Activated effector memory CD4-positive, alpha-beta T cell treated with Interleukin-2 at 50 U/mL for 16 hours (primary cell): ENCODE results near the gene PNKD.

Experiments
- DNase-seq: peaks from one replicate; pipeline ENCODE4 v3.0.0-alpha.2; 2020

Gene PNKD

DNA sequence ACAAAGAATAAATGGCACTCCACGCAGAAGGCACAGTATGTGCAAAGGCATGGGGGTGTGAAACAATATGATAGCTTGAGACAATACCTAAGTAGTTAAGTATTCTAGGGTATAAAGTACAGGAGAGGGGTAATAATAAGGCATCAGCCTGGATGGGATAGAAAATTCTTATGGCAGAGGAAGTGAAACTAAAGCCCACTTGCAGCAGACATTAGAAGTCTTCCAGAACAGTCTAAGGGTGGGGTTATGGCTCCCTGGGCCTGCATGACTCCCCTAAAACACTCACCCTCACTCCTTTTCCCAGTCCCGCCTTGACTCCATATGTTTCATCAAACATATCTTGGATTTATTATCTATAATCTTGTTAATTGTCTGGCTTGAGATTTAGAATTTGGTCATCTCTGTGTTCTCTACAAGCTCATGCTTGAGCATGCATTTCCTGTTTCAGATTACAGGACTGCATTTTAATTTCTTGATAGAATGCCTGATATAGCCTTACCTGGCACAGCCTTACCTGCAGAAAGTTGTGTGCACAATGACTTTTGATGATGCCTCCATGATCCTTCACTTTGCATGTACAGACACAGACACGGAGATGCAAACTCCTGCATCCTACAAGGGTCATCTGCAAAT, 50.5 kb downstream of the PNKD start:
- no peak for DNase-seq

DNA sequence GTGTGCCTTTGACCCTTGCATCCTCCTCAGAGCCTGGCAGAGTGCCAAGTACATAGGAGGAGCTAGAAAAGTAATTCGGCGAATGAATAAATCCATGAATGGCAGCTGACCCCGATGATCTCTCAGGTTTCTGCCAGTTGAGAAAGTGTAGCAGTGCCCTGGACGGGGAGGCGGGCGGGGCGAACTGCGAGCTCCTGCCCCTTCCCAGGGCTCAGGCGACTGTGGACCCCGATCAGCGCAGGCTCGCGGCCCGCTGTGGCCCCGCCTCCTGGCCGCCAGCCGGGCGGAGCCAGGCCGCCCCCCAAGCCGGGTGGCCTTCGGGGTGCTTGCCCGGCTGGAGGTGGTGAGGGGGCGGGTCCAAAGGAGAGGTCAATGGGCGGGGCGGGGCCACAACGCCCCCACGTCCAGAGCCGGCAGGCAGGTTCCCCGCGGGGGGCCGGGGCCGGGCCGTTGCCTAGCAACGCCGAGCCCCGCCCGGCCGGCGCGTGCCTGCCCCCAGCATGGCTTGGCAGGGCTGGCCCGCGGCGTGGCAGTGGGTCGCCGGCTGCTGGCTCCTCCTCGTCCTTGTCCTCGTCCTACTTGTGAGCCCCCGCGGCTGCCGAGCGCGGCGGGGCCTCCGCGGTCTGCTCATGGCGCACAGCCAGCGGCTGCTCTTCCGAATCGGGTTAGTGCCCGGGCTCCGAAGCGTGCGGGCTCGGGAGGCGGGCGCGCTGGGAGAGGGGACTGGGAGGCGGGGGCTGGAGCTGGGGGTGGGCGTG, 52.6 kb downstream of the PNKD start:
- peak; percentile 17 for DNase-seq

DNA sequence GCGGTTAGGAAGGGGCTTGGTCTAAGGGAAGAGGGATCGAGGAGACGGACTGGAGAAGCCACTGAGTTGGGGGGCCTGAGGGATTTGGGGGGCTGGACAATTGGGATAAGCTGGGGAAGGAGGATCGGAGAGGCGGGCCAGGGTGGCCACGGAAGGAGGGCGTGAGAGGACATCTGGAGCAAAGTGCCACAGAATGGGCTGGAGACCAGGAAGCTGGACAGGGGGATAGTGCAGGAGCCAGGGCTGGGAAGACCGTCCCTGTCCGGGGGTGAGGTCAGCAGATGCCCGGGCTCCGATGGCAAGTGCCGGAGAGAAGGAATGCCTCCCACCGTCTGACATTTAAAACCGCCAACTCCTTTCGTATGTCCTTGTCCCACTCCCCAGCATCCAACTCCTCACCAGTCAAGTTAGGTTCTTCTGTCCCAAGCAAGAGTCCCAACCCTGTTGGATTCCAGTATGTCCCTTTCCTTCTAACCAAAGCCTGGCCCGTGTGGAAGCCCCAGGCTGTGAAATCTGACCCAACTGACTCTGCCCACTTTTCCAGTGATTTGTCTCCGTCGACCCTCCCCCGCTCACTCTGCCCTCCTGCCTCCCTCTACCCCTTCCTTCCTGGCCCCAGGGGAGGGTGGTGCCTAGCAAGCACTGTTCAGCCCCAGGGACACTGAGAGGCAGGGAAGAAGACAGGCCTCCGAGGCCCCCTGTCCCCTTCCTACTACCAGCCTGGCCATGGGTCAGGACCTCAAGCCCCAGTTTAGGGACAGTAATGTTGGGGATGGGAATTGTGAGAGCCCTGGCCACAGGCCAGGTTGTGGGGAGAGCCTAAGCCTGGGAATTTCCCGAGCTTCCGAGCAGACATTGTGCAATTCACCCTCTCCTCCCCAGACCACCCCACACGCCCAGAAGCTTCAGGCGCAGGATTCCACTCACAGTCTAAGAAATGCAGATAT, 53.5 kb downstream of the PNKD start:
- no peak for DNase-seq

- no peak for DNase-seq
Measured at GRCh38 chr2:218325566-218326160, 55.3 kb downstream of the PNKD start.

- DNase-seq: no peak
Measured at GRCh38 chr2:218326315-218326714, 56.0 kb downstream of the PNKD start.

DNA sequence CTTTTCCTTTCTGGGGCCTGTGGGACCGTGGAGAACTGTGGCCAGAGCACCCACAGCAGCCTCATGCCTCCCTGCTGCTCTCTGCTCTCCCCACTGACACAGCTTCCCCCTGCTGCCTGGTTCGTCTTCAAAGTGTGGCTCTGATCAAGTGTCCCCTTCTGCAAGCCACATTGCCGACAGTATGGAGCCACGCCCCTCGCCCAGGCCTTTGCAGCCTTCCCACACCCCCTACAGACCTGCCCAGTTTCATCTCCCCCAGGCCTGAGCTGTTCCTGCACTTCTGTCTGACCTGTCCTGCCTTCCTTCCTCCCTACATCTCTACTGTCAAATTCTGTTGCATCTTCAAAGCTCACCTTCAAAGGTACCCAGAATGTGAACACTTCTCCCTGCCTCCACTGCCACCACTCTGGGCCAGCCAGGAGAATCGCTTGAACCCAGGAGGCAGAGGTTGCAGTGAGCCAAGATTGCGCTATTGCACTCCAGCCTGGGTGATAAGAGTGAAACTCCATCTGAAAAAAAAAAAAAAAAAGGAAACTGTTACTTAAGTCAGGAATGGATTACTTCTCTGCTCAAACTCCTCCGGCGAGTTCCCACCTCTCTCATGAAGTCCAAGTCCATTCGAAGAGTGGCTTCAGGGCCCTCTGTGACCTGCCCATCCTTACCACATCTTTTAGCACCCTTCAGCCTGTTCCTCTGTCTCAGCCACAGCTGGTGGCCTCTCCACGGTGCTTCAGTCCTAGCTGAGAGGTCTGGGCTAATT, 57.3 kb downstream of the PNKD start:
- DNase-seq: no peak

DNA sequence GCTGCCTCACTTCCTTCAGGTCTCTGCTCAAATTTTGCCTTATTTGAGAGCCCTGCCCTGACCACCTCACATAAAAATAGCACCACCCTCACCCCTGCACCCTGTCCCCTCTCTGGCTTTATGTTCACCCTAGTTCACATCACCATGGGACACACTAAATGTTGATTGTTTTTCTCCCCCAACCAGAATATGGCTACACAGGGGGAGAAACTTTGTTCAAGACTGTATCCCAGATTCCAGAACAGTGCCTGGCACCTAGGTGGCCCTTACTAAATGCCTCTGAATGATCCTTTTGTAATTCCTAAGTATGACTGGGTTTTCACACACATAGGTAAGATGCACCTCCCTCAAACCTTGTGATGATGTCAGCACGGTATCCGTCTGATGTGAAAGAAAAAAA, 58.0 kb downstream of the PNKD start:
- no peak for DNase-seq

GRCh38 chr2:218329027-218329825, 58.9 kb downstream of the PNKD start:
- DNase-seq: no peak

- no peak for DNase-seq
Measured at GRCh38 chr2:218329826-218330593, 59.7 kb downstream of the PNKD start.

GRCh38 chr2:218331745-218332144, 61.4 kb downstream of the PNKD start:
- DNase-seq: no peak

DNA sequence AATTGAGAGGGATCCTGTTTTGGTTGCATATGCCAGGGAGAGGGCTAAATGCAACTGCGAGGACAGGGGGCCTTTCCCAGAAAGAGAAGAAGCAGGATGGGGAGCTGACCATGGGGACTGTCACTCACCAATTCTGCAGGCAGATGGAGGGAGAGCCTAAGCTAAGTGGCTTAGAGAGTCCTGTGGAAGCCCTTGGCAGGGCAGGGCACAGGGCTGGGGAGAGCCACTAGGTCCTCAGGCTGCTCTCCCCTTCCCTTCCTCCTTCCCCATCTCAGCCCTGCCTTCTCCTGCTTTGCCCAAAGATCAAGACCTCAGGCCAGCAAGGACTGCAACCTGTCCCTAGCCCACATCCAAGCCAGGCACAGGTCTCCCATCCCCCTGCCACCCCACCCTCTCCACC, 62.0 kb downstream of the PNKD start:
- DNase-seq: no peak

DNA sequence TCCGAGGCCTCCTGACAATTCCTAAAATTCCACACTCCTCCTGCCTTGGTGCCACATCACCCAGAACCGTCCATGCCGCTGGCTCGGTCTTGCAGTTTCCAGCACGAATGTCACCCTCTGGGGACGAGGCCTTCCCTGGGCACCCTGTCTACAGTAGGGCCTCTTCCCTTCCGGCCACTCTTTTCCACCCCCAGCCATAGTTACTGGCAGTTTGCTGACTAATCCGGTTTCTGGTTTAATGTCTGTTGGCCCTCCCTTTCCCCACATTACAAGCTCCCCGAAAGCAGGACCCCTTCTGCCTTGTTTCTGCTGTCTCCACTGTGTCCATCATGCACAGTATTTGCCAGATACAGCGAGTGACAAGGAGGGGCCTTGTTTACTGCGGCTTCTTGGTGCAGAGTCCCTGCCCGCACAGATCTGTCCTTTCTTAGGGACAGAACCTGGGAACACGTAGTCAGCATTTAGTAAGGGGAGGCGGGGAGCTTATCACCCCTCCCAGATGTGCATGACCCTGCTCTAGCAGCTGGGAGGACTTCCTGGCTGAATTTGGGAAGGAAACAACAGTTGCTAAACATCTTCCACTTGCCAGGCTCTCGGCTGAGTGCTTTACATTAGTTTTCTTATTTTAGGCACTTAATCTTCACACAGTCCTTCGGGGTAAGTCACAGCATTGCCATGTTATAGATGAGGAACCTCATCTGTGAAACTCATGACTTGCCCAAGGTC, 62.8 kb downstream of the PNKD start:
- no peak for DNase-seq

DNA sequence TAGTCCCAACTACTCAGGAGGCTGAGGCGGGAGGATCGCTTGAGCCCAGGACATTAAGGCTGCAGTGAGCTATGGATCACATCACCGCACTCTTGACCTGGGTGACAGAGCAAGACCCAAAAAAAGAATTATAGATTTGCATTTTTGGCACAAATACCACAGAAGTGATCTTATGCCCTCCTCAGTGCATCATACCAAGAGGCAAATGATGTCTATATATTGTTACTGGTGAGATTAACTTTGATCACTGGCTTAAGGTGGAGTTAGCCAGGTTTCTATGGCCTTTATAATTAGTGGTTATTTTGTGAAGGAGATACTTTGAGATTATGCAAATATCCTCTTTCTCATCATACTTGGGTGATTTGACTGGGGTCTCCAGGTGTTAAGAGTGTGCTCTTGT, 64.2 kb downstream of the PNKD start:
- DNase-seq: no peak

GRCh38 chr2:218340656-218341055, 70.3 kb downstream of the PNKD start:
- DNase-seq: no peak

DNA sequence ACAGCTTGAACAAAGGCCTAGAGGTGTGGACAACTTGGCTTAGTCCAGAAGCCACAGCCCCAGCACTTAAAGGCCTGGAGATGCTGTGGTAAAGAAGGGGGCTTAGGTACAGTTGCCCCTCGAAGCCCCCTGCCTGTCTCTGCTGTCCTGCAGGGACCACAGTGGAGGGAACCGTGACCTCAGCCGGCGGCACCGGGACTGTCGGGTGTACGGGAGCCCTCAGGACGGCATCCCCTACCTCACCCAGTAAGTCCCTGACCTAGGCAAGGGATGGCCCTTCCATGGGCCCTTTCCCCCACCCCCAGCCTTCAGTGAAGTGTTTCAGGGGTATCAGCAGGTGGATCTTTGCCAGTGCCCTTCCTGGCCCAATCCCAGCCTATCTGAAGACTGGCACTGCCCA, 71.1 kb downstream of the PNKD start:
- no peak for DNase-seq

- no peak for DNase-seq
Measured at GRCh38 chr2:218342837-218343236, 72.5 kb downstream of the PNKD start.

DNA sequence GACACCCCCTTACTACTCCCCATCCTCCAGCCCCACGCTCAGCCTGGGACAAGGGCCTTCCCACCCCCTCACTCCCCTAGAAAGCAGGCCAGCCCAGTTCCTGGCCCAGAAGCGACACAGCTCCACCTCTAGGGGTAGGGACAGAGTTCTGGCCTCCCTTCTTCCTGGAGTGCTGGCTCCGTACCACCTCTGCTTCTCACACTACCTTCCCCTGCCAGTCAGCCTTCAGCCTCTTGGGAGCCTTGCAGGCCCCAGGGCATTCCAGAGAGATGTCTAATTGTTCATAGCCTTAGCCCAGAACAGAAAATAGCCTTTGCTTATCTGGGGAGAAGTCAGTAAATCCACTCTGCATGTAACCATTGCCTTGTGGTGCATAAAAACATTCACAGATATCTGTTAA, 73.3 kb downstream of the PNKD start:
- no peak for DNase-seq

DNA sequence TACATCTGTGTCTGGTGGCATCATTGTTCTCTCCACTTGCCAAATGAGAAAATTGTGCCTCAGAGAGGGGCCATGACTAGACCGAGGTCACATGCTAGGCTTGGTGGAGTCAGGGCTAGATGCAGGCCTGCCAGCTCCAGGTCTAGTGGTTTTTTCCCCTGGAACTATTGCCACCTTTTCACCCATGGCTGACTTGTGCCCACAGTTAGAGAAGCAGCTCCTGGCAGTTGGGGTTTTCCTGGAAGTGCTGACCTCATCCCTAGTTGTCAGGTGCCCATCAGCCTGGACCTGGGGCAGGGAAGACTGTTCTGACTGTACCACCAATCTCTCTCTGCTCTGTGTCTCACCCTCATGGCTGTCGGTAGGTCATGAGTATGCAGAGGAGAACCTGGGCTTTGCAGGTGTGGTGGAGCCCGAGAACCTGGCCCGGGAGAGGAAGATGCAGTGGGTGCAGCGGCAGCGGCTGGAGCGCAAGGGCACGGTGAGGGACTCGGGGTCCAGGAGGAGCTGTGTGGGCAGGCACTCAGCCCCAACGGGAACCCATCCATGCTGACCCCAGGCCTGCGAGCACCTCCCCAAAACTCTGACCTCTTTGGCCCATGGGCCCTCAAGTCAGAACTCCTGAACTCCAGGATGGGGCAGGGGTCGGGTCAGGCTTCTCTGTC, 73.9 kb downstream of the PNKD start:
- DNase-seq: no peak

- no peak for DNase-seq
Measured at GRCh38 chr2:218344755-218345417, 74.6 kb downstream of the PNKD start.
